ENCODE data around the gene MSMP.

Gene MSMP

DNA sequence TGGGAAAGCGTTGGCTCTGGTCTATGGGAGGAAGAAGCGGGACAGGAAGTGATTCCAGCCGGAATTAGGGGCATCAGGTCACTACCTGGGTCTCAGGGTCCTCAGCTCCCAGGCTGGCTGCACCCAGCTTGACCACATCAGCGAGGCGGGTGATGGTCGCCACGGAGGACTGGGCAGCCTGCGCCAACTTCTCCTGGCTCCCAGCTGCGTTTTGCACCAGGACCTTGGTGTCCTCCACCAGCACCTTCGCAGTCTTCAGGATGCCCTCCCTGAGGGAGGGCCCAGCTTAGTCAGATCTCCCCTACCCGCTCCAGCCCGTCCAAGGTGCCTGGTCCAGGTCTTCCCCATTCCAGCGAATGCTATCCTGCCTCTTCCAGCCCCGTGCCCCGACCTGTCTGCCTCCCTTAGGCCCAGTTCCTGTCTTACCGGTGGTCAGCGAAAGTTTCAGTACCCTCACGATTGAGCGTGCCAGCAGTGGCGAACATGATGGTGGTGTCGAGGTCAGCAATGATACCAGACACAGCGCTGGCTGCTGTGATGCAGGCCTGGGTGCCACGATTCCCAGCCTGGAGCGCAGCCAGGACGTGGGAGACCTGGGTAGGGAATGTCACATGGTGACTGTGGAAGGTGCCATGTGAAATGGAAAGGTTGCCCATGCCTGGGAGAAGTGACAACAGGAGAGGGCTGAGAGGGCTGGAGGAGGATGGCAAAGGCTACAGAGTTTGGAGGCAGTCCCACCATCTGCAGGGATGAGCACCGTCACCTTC lies 50.0 kb downstream of the MSMP start:
- Mint-ChIP-seq H3K9me3 (no peaks in the 10 kb centered on the region), H3K27me3 (ENCODE audit: low read depth, poor library complexity) (no peaks in the 10 kb centered on the region), H3K4me1 (no peaks in the 10 kb centered on the region), H3K36me3 (ENCODE audit: low read depth) (peaks cover 44% of the 10 kb centered on the region), H3K4me3 (no peak overlapping the region), H3K27ac (no peak overlapping the region)
- no peak for DNase-seq
- TF ChIP-seq, protein P1, sequence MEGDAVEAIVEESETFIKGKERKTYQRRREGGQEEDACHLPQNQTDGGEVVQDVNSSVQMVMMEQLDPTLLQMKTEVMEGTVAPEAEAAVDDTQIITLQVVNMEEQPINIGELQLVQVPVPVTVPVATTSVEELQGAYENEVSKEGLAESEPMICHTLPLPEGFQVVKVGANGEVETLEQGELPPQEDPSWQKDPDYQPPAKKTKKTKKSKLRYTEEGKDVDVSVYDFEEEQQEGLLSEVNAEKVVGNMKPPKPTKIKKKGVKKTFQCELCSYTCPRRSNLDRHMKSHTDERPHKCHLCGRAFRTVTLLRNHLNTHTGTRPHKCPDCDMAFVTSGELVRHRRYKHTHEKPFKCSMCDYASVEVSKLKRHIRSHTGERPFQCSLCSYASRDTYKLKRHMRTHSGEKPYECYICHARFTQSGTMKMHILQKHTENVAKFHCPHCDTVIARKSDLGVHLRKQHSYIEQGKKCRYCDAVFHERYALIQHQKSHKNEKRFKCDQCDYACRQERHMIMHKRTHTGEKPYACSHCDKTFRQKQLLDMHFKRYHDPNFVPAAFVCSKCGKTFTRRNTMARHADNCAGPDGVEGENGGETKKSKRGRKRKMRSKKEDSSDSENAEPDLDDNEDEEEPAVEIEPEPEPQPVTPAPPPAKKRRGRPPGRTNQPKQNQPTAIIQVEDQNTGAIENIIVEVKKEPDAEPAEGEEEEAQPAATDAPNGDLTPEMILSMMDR (IDR thresholded peaks at IDR 0.05), result no peak
